Medulla oblongata (tissue), 1 donor: ENCODE data around the gene ATP6V1B1.

Source experiments
- DNase-seq: peaks from one replicate; pipeline ENCODE4 v3.0.0-alpha.2; 2015; ENCODE audit errors: extremely low spot score

Gene ATP6V1B1

DNA sequence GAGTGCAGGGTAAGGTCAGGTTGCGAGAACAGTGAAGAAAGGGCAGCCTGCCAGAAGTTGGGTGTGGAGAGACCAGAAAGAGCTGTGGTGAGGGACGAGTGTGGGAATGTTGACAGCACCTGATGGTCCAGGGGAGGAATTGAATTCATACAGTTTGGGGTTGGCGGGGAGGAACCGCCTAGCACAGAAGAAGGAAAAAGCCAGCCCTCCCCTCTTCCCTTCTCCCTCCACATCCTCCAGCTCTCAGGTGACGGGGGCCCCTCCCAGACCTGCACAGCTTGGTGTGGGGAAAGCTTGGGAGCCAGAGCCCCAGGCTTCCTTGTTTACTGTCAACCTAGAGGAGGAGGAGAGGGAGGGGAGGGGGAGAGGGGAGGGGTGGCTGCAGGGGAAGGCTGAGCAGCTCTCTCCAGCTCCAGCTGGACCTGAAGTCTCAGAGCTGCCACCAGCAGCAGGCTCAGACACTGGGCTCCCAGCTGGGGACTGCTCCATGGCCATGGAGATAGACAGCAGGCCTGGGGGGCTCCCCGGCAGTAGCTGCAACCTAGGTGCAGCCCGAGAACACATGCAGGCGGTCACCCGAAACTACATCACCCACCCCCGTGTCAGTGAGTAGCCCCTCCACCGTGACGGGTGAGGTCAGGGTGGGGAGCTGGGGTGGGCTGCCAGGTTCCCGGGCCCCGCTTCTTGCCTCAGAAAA, at the start of gene ATP6V1B1:
Gene ATP6V1B1, plus strand, starts transcription at position 433 of the 697 bp plus-strand sequence. Its CDS starts 55 bp downstream, at position 488.
- DNase-seq: no peak

DNA sequence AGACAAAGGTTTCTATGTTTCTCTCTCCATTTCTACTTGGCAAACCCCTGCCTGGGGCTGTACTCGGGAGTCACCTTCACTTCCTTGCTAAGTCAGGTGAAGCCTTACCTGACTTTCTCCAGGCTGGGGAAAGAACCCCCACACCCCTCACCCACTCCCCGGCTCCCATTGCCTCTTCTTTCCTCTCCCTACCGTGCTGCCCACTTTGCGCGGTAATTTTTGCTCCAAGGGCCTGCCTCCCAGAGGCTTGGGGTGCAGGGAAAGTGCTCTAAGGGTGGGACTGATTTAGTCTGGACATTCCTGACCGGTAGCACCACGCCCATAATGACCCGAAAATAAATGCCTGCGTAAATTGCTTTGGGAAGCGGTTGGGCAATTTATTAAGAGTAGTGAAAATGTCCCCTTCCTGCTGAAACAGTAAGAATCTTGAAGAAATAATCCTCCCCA, 49.1 kb upstream of the ATP6V1B1 start:
- no peak for DNase-seq

DNA sequence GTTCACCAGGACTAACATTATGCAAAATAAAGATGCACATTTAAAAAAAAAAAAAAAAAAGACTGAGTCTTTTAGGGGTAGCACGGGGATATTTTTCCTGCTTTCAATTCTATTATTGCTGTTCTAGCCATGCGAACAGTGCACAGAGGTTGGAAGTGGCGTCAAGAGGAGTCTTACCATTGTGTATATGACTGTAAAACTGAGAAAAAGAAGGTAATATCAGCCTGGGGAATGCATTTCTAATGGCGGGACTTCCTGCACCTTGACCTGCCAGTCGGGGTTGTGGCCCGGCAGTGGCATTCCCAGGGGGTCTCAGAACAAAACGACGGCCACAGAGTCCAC, 48.5 kb upstream of the ATP6V1B1 start:
- no peak for DNase-seq

DNA sequence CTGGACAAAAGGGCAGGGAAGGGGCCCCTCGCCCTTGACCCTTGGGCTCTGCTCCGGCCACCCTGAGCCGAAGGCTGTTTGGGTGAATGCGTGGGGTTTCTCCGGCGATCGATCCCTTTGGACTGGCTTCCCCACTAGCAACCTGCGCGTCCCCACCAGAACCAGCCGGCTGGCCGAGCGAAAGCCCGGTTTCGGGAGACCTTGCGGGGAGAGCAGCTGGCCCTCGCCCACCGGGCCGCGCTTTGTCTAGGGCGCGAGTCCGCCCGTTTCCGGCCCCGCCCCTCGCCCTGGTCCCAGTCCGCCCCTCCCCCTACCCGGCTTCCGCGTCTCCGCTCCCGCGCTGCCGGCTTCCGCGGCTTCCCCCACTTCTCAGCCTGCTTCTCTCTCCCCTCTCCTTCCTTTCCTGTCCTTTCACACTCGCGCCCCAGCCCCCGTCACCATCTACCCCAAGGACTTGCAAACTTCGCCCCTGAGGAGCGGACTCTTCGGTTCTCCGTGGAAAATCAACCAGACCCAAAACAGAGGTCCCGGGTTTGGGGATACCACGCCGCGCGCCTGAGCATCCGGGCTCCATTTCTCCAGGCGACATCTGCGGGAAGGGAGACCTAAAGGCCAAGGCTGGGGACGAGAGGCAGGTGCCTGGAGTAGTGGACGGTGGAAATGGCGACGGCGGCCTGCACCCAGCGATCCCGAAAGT, 48.0 kb upstream of the ATP6V1B1 start:
- no peak for DNase-seq

DNA sequence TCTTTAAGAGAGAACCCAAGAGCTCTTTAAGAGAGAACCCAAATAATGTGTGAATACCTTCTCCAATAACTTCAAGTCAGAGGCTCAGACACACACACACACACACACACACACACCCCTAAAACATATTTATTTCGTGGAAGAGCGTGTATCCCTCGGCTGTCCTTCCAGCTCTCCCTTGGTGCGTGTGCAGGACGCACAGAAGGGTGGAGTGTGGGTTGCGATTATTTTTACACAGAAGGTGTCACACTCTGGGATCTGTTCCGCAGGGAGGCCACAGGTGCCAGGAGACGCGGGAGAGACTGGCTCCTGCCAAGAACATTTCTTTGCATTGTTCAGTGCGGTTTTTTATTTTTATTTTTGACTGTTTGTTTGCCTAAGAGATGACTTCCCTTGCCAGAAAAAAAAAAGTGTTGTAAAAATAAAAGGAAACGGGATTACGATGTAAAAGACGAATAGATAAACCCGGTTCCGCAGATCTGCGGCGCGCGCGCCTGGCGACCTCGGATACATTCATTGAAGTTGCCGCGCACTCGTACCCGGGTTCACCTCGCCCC, 47.3 kb upstream of the ATP6V1B1 start:
- no peak for DNase-seq

- no peak for DNase-seq
Observed at GRCh38 chr2:70888923-70889715, 46.6 kb upstream of the ATP6V1B1 start.

GRCh38 chr2:70889716-70890037, 46.0 kb upstream of the ATP6V1B1 start:
- no peak for DNase-seq

DNA sequence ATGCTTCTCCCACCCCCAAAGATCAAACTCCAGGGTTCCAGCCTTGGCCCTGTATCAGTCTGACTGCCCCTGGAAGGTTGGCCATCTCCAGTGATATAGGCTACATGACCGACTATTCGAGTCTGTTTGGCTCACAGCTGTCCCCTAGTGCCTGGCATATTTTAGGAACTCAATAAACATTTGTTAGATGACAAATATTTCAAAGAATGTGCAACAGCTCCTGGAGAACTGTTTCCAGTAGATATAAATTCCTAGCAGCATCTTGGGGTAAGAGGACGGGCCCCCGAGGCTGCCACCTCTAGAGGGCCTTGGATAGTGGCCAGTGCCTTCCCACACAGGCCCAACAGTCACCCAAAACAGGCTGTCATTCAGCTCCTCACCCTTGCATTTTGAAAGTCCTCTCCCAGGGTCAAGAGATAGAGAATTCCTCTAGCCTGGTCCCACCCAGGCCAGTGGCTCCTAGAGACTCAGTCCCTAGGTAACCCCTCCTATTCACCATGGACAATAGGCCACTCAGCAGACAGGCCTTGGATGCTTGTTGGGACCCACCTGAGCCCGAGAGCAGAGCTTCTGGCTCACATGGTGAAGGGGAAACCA, 45.1 kb upstream of the ATP6V1B1 start:
- no peak for DNase-seq

DNA sequence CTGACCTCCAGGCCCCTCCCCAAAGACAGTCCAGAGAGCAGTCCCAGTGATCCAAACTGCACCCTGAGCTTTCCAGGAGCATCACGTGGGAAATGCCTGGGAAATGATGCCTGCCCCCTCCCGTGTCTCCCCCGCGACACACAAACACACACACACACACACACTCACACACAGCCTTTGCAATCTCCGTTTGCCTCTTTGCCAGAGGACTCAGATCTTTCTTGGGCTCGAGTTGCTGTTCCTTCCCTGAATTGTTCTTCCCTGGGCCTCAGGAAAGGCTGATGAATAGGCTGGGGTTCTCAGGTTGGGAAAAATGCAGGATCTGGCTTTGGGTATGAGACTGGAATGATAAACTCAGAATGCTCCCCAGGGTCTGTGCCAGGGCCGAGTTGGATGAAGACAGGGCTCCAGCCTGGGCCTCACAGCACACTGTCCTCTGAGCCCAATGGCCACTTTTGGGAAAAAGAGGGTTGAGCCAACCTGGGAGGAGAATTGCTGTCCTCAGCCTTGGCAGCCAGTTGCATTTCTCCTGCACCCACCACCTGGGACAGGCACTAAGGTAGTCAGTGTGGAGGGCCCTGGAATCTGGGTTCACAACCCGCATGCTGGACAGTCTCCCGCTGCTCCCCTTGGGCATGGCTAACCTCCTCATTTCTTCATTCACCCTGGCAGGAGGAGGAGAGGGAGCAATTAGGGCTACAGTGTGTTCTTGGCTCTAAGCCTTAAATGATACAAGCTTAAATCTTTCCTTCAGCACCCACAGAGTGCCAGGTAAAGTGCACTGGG, 43.9 kb upstream of the ATP6V1B1 start:
- no peak for DNase-seq

DNA sequence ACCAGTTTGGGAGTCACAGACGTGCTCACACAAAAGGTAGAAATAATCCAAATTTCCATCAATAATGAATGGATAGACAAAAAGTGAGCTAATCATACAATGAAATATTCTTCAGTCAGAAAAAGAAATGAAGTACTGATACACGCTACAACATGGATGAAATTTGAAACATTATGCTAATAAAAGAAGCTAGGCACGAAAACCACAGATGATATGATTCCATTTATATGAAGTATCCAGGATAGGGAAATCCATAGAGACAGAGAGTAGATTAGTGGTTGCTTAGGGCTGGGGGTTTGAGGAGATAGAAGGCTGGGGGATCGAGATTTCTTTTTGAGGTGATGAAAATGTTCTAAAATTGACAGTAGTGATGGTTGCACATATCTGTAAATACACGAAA, 43.0 kb upstream of the ATP6V1B1 start:
- no peak for DNase-seq

GRCh38 chr2:70893186-70893585, 42.5 kb upstream of the ATP6V1B1 start:
- no peak for DNase-seq

- no peak for DNase-seq
Observed at GRCh38 chr2:70894765-70895164, 40.9 kb upstream of the ATP6V1B1 start.

DNA sequence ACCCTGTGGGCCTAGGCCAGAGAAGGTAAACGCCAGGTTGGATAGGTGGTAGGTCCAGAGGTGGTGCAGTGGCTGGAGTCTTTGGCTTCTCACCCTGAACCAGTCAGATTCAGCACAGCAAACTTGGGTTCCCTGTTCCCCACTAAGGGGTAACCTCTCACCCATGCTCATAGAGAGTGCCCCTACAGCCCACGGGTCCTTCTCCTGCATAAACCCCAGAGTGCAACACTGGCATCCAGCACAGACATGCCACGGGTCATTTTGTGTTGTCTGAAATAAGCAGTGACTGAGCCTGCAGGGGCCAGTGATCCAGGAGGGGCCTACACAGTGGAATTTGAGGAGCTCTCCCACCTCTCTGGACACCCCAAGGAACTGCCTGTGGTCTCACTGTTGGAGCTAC, 40.5 kb upstream of the ATP6V1B1 start:
- DNase-seq: no peak

GRCh38 chr2:70895998-70896764, 39.5 kb upstream of the ATP6V1B1 start:
- no peak for DNase-seq

DNA sequence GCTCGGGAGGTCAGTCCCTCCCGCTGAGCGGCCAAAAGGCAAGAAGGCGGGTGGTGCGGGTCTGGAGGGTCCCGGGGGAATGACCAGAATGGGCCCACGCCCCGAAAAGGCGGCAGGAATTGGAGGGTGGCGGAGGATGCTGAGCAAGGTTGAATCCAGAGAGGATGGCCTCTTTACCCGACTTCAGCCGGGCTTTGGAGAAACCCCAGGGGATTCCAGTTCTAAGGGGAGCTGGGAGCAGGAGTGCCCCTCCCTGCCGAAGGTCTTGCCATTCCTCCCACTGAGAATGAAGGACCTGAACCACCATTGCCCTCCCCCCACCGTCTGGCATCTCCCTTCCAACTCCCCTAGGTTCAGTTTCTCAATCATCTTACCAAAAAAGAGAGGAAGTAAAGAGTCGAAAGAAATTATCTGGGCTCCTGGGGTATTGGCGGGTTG, 38.9 kb upstream of the ATP6V1B1 start:
- DNase-seq: no peak

GRCh38 chr2:70897203-70897976, 38.3 kb upstream of the ATP6V1B1 start:
- no peak for DNase-seq

DNA sequence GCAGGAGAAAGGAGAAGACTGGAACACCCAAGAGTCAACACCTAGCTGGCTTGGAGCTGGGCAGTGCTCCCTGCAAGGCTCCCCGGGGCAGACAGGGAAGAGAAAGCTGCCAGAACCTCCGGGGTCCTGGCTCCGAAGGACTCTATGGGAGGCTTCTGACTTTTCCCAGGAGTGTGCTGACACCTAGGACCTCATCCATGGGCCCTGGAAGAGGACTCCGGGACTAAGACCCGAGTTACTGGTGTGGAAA, 37.8 kb upstream of the ATP6V1B1 start:
- DNase-seq: no peak

DNA sequence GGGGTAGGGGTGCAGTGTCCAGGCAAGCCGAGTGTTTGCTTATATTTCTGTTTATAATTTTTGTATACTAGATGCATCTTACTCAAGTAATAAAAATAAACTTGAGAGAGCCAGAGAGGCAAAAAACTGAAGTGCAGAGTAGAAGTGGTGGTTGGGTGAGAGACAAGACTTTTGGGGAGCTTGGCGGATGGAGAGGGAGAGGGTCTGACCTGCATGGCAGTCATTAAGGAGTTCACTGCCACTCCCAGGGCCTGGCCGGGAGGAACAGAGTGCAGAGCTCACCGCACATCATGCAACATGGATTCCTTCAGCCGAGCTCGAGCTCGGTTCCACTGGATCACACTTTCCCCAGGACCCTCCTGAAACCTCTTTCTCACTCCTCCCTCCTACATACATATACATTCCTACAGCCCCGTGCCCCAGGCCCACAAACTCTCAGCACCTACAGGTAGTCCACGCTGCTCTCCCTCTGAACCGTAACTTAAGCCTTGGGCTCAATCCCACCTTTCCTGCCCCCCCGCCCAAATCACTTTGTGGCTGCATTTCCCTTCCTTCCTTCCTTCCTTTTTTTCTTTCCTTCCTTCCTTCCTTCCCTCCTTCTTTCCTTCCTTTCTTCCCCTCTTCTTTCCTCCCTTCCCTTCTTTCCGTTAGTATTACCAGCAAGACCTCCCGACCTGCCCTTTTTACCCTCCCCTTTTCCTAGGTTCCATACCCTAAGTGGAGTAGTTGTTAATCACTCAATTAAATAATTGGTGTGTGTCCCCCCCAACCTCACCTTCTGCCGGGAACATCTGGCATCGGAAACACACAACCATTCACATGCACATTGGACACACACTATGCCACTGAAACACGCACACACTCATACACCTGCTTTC, 37.1 kb upstream of the ATP6V1B1 start:
- no peak for DNase-seq
